ENCODE measurements around the gene CCDC102A.

DNA sequence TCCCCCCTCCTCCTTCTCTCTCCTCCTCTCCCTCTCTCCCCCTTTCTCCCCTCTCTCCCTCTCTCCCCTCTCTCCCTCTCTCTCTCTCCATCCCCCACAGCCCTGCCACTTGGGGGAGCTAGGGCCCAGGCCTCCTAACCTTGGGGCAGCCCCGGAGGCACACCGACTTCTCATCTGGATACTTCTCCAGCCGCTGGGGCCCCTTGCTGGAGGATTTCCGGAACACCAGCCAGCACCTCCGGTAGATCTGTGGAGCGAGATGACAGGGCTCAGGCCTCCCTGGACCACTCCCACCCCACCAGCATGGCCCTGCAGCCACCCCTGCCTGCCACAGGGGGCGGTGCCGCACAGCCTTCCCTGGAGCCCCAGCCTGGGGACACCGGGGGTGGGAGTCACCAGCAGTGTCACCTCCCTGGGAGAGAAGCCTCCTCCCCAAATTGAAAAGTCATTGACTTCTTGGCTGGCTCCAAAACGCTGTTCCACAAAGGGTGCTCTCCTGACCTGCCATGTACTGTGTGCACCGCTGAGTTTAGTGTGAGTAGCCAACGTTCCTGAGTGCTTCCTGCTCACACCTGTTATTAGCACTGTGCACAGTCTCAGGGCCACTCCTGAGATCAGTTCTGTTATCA is 60.5 kb downstream of the CCDC102A start:
- TF ChIP-seq, protein P1, sequence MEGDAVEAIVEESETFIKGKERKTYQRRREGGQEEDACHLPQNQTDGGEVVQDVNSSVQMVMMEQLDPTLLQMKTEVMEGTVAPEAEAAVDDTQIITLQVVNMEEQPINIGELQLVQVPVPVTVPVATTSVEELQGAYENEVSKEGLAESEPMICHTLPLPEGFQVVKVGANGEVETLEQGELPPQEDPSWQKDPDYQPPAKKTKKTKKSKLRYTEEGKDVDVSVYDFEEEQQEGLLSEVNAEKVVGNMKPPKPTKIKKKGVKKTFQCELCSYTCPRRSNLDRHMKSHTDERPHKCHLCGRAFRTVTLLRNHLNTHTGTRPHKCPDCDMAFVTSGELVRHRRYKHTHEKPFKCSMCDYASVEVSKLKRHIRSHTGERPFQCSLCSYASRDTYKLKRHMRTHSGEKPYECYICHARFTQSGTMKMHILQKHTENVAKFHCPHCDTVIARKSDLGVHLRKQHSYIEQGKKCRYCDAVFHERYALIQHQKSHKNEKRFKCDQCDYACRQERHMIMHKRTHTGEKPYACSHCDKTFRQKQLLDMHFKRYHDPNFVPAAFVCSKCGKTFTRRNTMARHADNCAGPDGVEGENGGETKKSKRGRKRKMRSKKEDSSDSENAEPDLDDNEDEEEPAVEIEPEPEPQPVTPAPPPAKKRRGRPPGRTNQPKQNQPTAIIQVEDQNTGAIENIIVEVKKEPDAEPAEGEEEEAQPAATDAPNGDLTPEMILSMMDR (IDR thresholded peaks at IDR 0.05 in 2 of 3, conservative IDR thresholded peaks at IDR 0.05 in 1 of 3; ENCODE audit: control insufficient read depth in 2 of 3, extremely low read depth in 1 of 3, insufficient read depth in 1 of 3, low read depth in 3 of 3, low read length in 3 of 3) = peak; percentile 43 to 75 (median 73)
- 0 out of 4 replicates have a peak, but pooled peaks of 1 of the 2 experiments have one; percentile 8 for TF ChIP-seq BHLHE40 (IDR thresholded peaks at IDR 0.05; ENCODE audit: borderline replicate concordance in 1 of 2, low read depth in 2 of 2, low read length in 1 of 2)
- no peak for TF ChIP-seq TAF1 (IDR thresholded peaks at IDR 0.05; ENCODE audit: borderline replicate concordance, low read depth, low read length)

Data from GM12878 (cell line).